ENCODE results near the gene PCSK2.

PCSK2 gene

DNA sequence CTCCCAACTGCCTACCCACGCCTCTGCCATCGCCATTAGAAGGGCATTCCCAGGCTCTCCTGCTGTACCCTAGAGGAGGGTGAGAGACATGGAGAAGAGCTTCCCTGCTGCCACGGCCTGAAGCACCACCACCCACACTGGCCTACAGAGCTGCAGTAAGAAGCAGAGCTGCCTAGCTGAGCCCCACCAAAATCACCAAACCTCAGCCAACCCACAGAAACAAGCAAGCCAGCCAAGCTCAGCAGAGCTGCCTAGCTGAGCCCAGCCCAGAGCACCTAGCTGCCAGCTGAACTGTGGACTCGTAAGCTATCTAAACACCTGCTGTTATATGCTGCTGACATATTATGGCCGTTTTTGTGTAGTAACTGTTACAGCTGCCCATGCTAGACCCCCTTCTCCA lies 149.2 kb downstream of the PCSK2 start:
- no peak overlapping the region for H3K4me2 ChIP-seq
- H3K4me1 ChIP-seq, result no peaks in the 10 kb centered on the region
- H3K4me3 ChIP-seq, result no peak overlapping the region
- no peaks in the 10 kb centered on the region for H3K9me3 ChIP-seq (replicated peaks in 1 of 11)
- no peak overlapping the region for H3K27ac ChIP-seq
- no peaks in the 10 kb centered on the region for H4K20me1 ChIP-seq
- no peaks in the 10 kb centered on the region for H3K27me3 ChIP-seq
- no peak overlapping the region for H3K9ac ChIP-seq
- TF ChIP-seq Cebpa-rat (IDR thresholded peaks at IDR 0.05), result no peak
- H3K36me3 ChIP-seq, result no peaks in the 10 kb centered on the region

DNA sequence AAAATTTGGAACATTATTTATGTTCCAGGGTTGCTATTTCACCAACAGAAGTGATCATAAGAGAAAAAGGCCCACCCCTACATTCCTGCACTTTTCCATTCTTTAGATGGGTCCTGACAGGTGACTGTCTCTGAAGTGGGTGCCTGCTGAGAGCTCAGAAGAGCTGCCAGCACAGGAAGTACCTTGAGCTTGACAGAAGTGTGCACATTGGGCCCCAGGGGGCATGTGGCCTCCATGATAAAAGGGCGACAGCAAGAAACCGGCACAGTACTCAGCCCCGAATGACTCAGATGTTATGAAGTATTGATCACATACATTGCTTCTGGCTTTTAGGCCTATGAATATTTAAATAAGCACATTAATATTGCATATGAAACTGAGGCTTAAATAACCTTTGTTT lies 150.4 kb downstream of the PCSK2 start:
- no peak for TF ChIP-seq Cebpa-rat (IDR thresholded peaks at IDR 0.05)
- Histone ChIP-seq H3K4me1 (no peaks in the 10 kb centered on the region), H3K36me3 (no peaks in the 10 kb centered on the region), H3K27ac (no peak overlapping the region), H3K4me3 (no peak overlapping the region), H3K9ac (no peak overlapping the region), H3K27me3 (no peaks in the 10 kb centered on the region), H3K4me2 (no peak overlapping the region), H3K9me3 (replicated peaks in 1 of 11) (no peaks in the 10 kb centered on the region), H4K20me1 (no peaks in the 10 kb centered on the region)

DNA sequence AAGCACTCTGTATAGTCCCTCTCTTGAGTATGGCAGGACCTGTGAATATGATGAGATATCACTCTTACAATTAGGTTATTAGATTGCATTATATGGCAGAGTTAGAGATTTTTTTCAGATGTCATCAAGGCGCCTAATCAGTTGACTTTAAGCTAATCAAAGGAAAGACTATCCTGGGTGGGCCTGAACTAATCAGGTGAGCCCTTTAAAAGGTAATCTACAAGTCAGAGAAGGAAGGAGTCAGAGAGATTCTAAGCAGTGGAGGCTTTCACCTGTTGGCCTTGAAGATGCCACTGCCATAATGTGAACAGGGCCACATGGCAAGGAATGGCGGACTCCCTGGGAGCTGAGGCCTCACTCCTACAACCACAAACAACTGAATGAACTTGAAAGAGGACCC lies 152.8 kb downstream of the PCSK2 start:
- Histone ChIP-seq H3K36me3 (no peaks in the 10 kb centered on the region), H3K4me3 (no peak overlapping the region), H3K9ac (no peak overlapping the region), H4K20me1 (no peaks in the 10 kb centered on the region), H3K4me2 (no peak overlapping the region), H3K4me1 (peaks cover 0 to 7% (median 0%) of the 10 kb centered on the region in 10 experiments; a peak in 3 of 20 replicates), H3K27me3 (no peaks in the 10 kb centered on the region), H3K9me3 (replicated peaks in 1 of 11) (no peaks in the 10 kb centered on the region), H3K27ac (no peak overlapping the region)
- no peak for TF ChIP-seq Cebpa-rat (IDR thresholded peaks at IDR 0.05)

DNA sequence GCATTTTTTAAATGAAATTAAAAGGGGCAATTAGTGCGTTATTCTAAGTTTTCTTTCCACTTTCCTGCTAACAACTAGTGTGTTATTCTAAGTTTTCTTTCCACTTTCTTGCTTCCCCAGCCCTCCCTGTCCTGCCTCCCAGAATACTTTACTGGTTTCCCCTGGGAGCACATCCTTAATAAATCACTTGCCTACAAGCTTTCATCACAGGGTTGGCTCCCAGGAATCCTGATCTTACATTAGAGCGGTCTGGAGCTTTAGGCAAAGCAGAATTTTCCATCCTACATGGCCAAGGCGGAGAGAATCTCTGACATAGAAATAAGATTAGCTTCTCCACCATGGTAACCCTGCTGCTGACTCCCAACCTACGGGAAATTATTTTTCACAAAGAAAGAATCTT lies 154.0 kb downstream of the PCSK2 start:
- no peaks in the 10 kb centered on the region for H4K20me1 ChIP-seq
- no peak overlapping the region for H3K4me3 ChIP-seq
- H3K36me3 ChIP-seq, result no peaks in the 10 kb centered on the region
- no peak overlapping the region for H3K4me2 ChIP-seq
- no peak overlapping the region for H3K27ac ChIP-seq
- no peak overlapping the region for H3K9ac ChIP-seq
- H3K9me3 ChIP-seq (replicated peaks in 1 of 11), result no peaks in the 10 kb centered on the region
- peaks cover 0 to 7% (median 0%) of the 10 kb centered on the region in 10 experiments; a peak in 3 of 20 replicates for H3K4me1 ChIP-seq
- no peak for TF ChIP-seq Cebpa-rat (IDR thresholded peaks at IDR 0.05)
- no peaks in the 10 kb centered on the region for H3K27me3 ChIP-seq

DNA sequence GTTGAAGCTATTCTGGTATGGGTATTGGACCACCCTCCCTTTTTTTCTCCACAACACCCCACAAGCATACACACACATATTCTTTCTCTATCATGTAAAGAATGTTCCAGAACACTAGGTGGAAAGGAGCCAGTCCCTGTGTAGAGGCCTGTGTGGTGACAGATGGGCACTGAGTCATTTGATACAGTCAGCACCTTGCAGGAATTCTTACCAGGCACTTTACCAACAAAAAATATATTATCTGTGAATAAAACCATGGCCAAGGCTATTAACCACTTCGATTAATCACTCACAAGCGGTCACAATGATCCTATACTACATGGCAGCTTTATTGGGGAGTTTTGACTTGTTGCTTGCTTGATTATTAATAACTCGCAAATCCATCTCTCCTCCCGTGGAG lies 154.9 kb downstream of the PCSK2 start:
- no peak overlapping the region for H3K4me3 ChIP-seq
- H3K27ac ChIP-seq, result no peak overlapping the region
- H3K27me3 ChIP-seq, result no peaks in the 10 kb centered on the region
- no peak overlapping the region for H3K9ac ChIP-seq
- no peaks in the 10 kb centered on the region for H3K36me3 ChIP-seq
- no peaks in the 10 kb centered on the region for H3K9me3 ChIP-seq (replicated peaks in 1 of 11)
- peaks cover 0 to 7% (median 0%) of the 10 kb centered on the region in 10 experiments; a peak in 3 of 20 replicates for H3K4me1 ChIP-seq
- no peak overlapping the region for H3K4me2 ChIP-seq
- no peaks in the 10 kb centered on the region for H4K20me1 ChIP-seq
- TF ChIP-seq Cebpa-rat (IDR thresholded peaks at IDR 0.05), result no peak

DNA sequence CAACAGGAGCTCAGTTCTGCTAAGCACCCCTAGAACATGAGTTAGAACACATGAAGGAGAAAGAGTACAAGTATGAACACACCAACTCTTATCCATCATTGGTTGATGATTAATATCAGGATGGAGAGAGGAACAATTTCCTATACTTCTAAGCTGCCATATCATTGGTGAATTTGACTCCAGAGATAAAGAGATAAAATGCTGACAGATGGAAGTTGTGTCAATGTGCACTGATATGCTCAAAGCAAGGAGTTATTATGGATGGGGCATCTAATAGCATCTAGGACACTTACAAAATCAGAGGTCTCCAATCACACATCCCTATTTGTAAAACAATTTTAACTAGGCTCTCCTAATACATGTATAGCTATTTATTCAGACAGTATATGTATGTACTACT lies 159.0 kb downstream of the PCSK2 start:
- H3K4me1 ChIP-seq, result peaks cover 0 to 13% (median 0%) of the 10 kb centered on the region in 10 experiments; a peak in 6 of 20 replicates
- no peak overlapping the region for H3K27ac ChIP-seq
- no peaks in the 10 kb centered on the region for H4K20me1 ChIP-seq
- H3K4me3 ChIP-seq, result no peak overlapping the region
- no peak for TF ChIP-seq Cebpa-rat (IDR thresholded peaks at IDR 0.05)
- H3K36me3 ChIP-seq, result no peaks in the 10 kb centered on the region
- H3K4me2 ChIP-seq, result no peak overlapping the region
- H3K27me3 ChIP-seq, result no peaks in the 10 kb centered on the region
- H3K9ac ChIP-seq, result no peak overlapping the region
- no peaks in the 10 kb centered on the region for H3K9me3 ChIP-seq (replicated peaks in 1 of 11)

DNA sequence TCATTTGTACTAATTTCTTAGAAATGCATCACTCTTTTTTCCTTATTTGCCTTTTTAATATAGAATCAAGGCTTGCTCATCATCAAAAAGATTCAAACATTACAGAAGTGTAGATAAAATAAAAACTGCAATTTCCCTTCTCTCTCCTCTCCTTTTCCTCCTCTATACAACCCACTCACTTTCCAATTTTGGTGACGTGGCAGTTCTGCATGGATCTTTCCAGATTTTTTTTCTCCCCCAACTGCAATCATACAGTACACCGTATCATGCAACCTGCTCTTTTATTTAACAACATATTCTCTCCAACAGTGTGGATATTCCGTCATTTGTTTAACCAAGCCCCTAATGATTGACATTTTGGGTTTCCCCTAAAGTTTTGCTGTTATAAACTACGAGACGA lies 163.8 kb downstream of the PCSK2 start:
- no peaks in the 10 kb centered on the region for H4K20me1 ChIP-seq
- H3K9me3 ChIP-seq (replicated peaks in 1 of 11), result peaks cover 0 to 15% (median 0%) of the 10 kb centered on the region in 11 experiments; a peak in 3 of 22 replicates
- no peak overlapping the region for H3K4me3 ChIP-seq
- no peak for TF ChIP-seq Cebpa-rat (IDR thresholded peaks at IDR 0.05)
- no peaks in the 10 kb centered on the region for H3K27me3 ChIP-seq
- peaks cover 0 to 19% (median under 1%) of the 10 kb centered on the region in 10 experiments; a peak in 10 of 20 replicates for H3K4me1 ChIP-seq
- H3K36me3 ChIP-seq, result no peaks in the 10 kb centered on the region
- H3K9ac ChIP-seq, result no peak overlapping the region
- H3K4me2 ChIP-seq, result peak overlapping the region in 3 of 11 experiments; percentile 32 to 52 (median 41); a peak in 6 of 22 replicates
- peak overlapping the region in 2 of 11 experiments; percentile 34 to 66; a peak in 3 of 22 replicates for H3K27ac ChIP-seq

DNA sequence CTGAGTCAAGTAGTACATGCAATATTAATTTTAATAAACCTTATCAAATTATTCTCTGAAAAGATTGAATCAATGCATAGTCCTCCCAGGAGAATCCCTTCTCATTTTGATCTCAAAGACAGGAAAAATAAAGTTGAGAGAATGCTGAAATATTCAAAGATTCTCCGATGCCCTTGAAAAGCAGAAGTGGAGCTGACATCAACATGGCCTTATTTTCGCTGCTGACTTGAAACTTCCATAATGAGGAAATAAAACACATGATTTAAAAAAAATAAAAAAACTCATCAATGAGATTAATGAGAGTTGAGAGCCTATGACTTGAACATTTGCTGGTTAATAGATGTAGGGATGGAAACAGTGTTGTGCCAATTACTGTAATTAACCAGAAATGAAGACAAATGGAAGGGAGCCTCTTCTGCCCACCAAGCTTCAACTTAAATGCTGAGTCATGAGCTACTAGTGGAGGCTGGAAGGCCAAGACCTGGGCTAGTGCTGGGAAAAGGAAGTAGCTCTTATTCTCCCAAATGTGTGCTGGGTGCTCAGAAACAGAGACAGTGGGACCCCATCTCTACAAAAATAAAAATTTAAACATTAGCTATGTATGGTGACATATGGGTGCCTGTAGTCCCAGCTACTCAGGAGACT lies 164.4 kb downstream of the PCSK2 start:
- H3K9me3 ChIP-seq (replicated peaks in 1 of 11), result peaks cover 0 to 15% (median 0%) of the 10 kb centered on the region in 11 experiments; a peak in 3 of 22 replicates
- no peaks in the 10 kb centered on the region for H3K36me3 ChIP-seq
- peak overlapping the region in 3 of 11 experiments; percentile 32 to 52 (median 41); a peak in 5 of 22 replicates for H3K4me2 ChIP-seq
- peak overlapping the region in 4 of 11 experiments; percentile 41 to 71 (median 62); a peak in 7 of 22 replicates for H3K27ac ChIP-seq
- no peaks in the 10 kb centered on the region for H4K20me1 ChIP-seq
- no peaks in the 10 kb centered on the region for H3K27me3 ChIP-seq
- peaks cover 0 to 25% (median 7%) of the 10 kb centered on the region in 10 experiments; a peak in 10 of 20 replicates for H3K4me1 ChIP-seq
- TF ChIP-seq Cebpa-rat (IDR thresholded peaks at IDR 0.05), result no peak
- no peak overlapping the region for H3K4me3 ChIP-seq
- H3K9ac ChIP-seq, result no peak overlapping the region

DNA sequence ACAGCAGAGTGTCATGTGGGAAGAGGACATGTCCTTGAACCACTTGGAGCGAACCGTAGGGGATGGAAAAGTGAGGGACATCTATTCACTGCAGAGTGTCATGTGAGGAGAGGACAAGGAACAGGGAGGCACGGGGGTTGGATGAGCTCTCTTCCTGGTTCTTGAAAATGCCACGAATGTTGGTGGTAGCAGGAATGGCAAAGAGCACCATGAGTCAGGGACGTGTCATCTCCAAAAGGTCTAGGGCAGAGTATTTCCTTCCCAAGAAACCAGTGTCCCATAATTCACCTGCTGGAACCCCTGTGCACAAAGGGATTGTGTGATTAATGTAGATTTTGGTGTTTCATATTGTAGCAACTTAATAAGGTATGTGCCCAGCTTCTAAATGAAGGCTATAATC lies 167.6 kb downstream of the PCSK2 start:
- Histone ChIP-seq H3K4me1 (peaks cover 0 to 27% (median 7%) of the 10 kb centered on the region in 10 experiments; a peak in 10 of 20 replicates), H3K9ac (no peak overlapping the region), H3K27me3 (no peaks in the 10 kb centered on the region), H3K27ac (no peak overlapping the region), H4K20me1 (no peaks in the 10 kb centered on the region), H3K4me2 (no peak overlapping the region), H3K4me3 (no peak overlapping the region), H3K9me3 (replicated peaks in 1 of 11) (peaks cover 0 to 15% (median 0%) of the 10 kb centered on the region in 11 experiments; a peak in 3 of 22 replicates), H3K36me3 (no peaks in the 10 kb centered on the region)
- TF ChIP-seq Cebpa-rat (IDR thresholded peaks at IDR 0.05), result no peak

DNA sequence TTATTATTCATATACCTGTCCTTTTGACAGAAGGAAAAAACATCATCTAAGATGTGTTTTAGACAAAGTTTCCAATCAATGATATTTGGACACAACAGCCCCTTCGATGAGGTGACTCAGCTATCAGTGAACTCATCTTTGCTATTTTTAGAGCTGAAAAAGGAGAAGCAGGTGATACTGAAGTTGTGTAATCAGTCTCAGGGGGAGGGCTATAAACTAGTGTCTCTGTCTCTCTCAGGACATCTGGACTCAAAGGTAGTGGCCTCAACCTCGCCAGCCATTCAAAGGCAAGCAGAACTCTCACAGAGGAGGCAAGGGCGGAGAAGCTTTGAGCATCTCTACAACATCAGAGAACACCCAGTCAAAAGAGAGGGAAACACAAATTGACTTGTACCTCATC lies 168.9 kb downstream of the PCSK2 start:
- no peak; a peak in 1 of 22 replicates for TF ChIP-seq Cebpa-rat (IDR thresholded peaks at IDR 0.05)
- no peaks in the 10 kb centered on the region for H4K20me1 ChIP-seq
- no peaks in the 10 kb centered on the region for H3K36me3 ChIP-seq
- H3K27ac ChIP-seq, result no peak overlapping the region
- peaks cover 0 to 15% (median 0%) of the 10 kb centered on the region in 11 experiments; a peak in 3 of 22 replicates for H3K9me3 ChIP-seq (replicated peaks in 1 of 11)
- peaks cover 0 to 22% (median 7%) of the 10 kb centered on the region in 10 experiments; a peak in 10 of 20 replicates for H3K4me1 ChIP-seq
- H3K4me3 ChIP-seq, result no peak overlapping the region
- peak overlapping the region in 8 of 11 experiments; percentile 10 to 64 (median 23); a peak in 12 of 22 replicates for H3K4me2 ChIP-seq
- no peak overlapping the region for H3K9ac ChIP-seq
- H3K27me3 ChIP-seq, result no peaks in the 10 kb centered on the region

All from BLaER1 treated with 17β-estradiol and CSF1 and Interleukin-3, amounts not matched to agents 10 nM and 100 nM (cell line).